Stimulated activated CD4-positive, alpha-beta T cell treated with anti-CD3 and anti-CD28 coated beads, Interleukin-4, amount 100 ng/mL, for 24 hours (primary cell): ENCODE measurements around the gene CRAMP1.

Experiments
- DNase-seq: peaks from one replicate; pipeline ENCODE4 v3.0.0-alpha.2; 2020

Gene CRAMP1

GRCh38 chr16:1657841-1658240 is 45.7 kb downstream of the CRAMP1 start:
- DNase-seq: no peak

GRCh38 chr16:1659031-1659430 is 46.9 kb downstream of the CRAMP1 start:
- no peak for DNase-seq

- no peak for DNase-seq
These were observed 49.7 kb downstream of the CRAMP1 start for GRCh38 chr16:1661826-1662225.

GRCh38 chr16:1662543-1662942 is 50.4 kb downstream of the CRAMP1 start:
- no peak for DNase-seq

GRCh38 chr16:1665829-1666228 is 53.7 kb downstream of the CRAMP1 start:
- DNase-seq: no peak

- no peak for DNase-seq
These were observed 54.2 kb downstream of the CRAMP1 start for GRCh38 chr16:1666316-1666715.

- DNase-seq: no peak
These were observed 55.1 kb downstream of the CRAMP1 start for GRCh38 chr16:1667271-1667670.

- no peak for DNase-seq
These were observed 55.8 kb downstream of the CRAMP1 start for GRCh38 chr16:1667916-1668315.

- DNase-seq: no peak
These were observed 56.6 kb downstream of the CRAMP1 start for GRCh38 chr16:1668612-1669319.

GRCh38 chr16:1669698-1670097 is 57.5 kb downstream of the CRAMP1 start:
- no peak for DNase-seq

- no peak for DNase-seq
These were observed 58.2 kb downstream of the CRAMP1 start for GRCh38 chr16:1670371-1670770.

GRCh38 chr16:1670866-1671265 is 58.7 kb downstream of the CRAMP1 start:
- no peak for DNase-seq

GRCh38 chr16:1673424-1674151 is 61.4 kb downstream of the CRAMP1 start:
- DNase-seq: no peak

GRCh38 chr16:1674306-1674705 is 62.1 kb downstream of the CRAMP1 start:
- no peak for DNase-seq

- no peak for DNase-seq
These were observed 62.8 kb downstream of the CRAMP1 start for GRCh38 chr16:1674751-1675664.

GRCh38 chr16:1676661-1677060 is 64.5 kb downstream of the CRAMP1 start:
- no peak for DNase-seq

- no peak for DNase-seq
These were observed 65.2 kb downstream of the CRAMP1 start for GRCh38 chr16:1677339-1677738.

- peak; percentile 96 for DNase-seq
These were observed 65.9 kb downstream of the CRAMP1 start, which contains the start of gene JPT2 for GRCh38 chr16:1677942-1678499. Gene JPT2, plus strand, starts transcription at chr16:1678279. Its CDS starts 34 bp downstream, at chr16:1678313.

GRCh38 chr16:1678500-1679098 is 66.4 kb downstream of the CRAMP1 start:
- peak; percentile 46 for DNase-seq

- no peak for DNase-seq
These were observed 68.2 kb downstream of the CRAMP1 start for GRCh38 chr16:1680361-1680760.

- no peak for DNase-seq
These were observed 68.9 kb downstream of the CRAMP1 start for GRCh38 chr16:1681032-1681431.
